Urothelium cell line (cell line): ENCODE data around the gene CHST5.
"Not testable (repeated sequence)": the region's sequence is repeated elsewhere in the genome, so short reads cannot be mapped to it uniquely, and the experiment has no call there.

Experiments used
- DNase-seq: peaks from one replicate; pipeline ENCODE4 v3.0.0; 2011; ENCODE audit warnings: low spot score, mixed read lengths
- FAIRE-seq: peaks from 2 replicates; lab custom pipeline; 2011; peaks lifted over from hg19 to GRCh38; lab: Jason Lieb, UNC

The CHST5 gene

DNA sequence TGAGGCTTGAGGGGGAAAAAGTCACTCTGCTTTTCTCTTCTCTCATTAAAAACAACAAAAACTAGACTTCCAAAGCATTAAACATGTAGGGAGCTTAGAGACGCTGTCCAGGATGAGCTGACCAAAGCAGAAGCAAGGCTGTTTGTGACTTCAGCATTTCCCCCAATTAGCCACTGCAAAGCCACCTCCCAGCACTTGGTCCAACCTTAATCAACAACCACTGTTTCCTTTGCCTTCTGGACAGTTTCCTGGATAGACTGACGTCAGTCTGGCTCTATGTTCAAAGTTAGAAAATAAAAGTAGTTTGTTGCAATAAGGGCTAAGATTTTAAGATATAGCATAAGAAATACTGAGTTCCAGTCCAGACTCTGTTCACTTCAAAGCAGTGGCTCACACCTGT lies 17.0 kb upstream of the CHST5 start:
- DNase-seq, result no peak
- no peak for FAIRE-seq

DNA sequence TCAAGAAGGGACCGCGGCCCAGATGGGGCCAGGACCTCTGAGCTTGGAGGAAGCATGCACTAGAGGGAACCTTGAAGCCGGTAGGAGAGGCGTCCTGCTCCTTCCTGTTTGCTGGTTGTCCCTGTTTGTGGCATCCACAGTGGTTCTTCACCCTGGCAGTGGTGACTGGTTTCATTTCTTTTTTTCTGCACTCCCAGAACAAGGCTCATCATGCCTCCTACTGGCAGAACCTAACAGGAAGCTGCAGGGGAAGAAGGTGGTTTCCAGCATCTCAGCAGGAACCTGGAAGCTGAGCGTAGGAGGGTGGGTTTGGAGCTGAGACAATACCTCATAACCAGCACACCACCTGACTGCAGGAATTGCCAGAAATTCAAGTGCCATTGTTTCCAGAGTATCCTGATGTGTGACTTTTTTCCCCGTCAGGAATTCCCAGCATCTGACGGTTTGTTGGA lies 14.3 kb upstream of the CHST5 start:
- FAIRE-seq, result no peak
- peak; percentile 23 for DNase-seq

- DNase-seq, FAIRE-seq: not testable (repeated sequence)
These were observed 12.5 kb upstream of the CHST5 start for GRCh38 chr16:75548456-75548855.

DNA sequence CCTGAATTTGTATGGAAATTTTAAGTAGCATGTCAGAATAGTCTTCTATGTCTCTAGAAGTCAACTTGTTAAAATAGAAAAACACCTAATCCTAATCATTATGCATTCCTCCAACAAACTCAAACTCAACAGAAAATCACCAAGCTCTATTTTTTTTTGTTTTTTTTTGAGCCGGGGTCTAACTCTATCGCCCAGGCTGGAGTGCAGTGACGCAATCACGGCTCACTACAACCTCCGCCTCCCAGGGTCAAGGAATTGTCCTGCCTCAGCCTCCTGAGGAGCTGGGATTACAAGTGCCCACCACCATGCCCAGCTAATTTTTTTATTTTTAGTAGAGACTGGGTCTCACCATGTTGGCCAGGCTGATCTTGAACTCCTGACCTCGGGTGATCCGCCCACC lies 10.4 kb upstream of the CHST5 start:
- no peak for FAIRE-seq
- no peak for DNase-seq

DNA sequence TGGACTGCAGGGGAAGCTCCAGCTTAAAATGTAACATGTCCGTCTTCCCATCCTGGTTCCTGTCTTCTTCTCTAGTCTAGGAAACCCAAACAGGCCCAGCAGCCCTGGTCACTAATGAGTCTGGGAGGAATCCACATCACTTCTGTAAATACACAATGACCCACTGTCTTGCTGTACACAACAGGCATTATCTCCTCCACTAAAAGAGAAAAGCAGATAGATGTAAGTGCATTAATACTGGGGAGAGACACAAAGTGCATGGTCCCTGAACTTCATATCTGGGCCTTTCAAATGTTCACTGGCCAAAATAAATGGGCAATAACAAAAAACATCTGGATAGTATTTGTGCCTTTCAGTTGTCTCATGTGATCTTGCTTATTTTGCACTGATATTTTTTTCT lies 10.0 kb upstream of the CHST5 start:
- not testable (repeated sequence) for DNase-seq, FAIRE-seq

DNA sequence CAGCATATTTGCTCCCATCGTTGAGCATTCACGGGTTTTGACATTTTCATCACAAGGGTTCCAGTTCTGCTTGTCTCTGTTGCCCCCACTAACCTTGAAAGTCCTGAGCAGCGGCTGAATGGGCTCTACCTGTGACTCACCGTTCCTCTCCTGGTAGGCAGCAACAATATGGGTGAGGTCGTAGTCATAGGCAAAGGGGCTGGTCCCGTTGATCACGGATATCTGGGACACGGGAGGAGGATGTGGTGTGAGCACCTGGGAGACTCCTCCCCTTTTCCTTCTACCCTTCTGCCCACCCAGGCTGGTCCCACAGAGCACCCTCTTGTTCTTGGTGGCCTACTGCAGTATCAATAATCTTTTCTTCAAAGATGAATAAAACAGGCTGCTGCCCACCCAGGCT lies 6.6 kb upstream of the CHST5 start:
- DNase-seq, FAIRE-seq: not testable (repeated sequence)

GRCh38 chr16:75541236-75541635 lies 5.3 kb upstream of the CHST5 start:
- DNase-seq (no peak), FAIRE-seq (no peak)

DNA sequence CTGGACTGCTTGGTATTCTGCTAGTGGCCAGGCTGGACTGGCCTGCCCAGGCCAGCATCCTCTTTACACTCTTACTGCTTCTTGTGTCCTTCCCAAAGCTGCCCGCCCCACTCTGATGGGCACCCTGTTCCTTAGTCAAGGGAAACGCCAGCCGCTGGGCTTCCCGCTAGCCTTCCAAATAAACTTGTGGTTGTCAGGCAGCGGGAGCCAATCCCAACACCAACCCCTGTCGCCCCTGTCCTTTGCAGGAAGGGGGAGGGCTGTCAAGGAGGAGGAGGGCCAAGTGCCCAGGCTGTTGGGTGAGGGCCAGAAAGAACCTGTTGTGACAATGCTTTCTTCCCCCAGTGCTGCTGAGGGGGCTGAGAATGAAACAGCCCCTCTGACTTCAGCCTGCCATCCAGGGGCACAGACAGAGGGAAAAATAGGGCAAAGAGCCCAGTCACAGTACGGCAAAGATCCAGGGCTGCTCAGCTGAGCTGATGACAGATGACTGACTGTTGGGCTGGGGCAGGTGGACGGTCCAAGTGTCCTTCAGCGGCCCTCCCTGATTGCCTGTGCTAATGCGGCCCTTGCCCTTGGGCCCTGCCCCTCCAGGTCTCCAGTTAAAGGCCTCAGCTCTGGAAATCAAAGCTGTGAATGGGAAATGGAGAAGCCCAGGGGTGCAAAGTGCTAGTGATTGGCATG lies 3.1 kb upstream of the CHST5 start:
- not testable (repeated sequence) for DNase-seq, FAIRE-seq

GRCh38 chr16:75537776-75538175 lies 1.9 kb upstream of the CHST5 start:
- FAIRE-seq, result no peak
- DNase-seq, result no peak

- FAIRE-seq (no peak), DNase-seq (no peak)
These were observed 581 bp downstream of the CHST5 start for GRCh38 chr16:75535211-75535843.

DNA sequence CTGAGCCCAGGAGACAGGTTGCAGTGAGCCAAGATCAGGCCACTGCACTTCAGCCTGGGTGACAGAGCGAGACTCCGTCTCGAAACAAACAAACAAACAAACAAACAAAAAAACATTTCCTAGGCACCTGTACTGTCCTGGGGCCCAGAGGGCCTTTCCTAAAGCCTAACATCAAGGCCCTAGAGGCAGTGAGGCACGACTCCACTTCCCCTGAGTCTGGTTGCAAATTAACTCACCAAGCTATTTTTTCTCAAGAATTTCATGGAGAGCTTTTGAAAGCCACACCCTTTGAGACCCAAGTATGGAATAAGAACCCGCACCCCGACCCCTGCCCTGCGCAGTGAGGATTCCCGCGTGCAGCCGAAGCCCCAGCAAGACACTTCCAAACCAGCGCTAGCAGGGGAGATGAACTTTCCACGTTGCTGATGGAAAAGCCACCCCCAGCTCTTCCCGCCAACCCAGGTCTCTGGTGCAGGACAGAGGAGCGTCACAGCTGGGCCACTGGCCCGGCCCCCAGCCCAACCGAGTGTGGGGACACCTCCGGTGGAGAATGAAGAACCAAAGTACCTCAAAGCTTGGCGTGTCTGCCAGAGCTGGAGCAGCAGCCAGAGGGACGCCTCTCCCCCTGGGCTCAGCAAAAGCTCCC lies 1.2 kb downstream of the CHST5 start:
- FAIRE-seq, result no peak
- DNase-seq, result no peak

DNA sequence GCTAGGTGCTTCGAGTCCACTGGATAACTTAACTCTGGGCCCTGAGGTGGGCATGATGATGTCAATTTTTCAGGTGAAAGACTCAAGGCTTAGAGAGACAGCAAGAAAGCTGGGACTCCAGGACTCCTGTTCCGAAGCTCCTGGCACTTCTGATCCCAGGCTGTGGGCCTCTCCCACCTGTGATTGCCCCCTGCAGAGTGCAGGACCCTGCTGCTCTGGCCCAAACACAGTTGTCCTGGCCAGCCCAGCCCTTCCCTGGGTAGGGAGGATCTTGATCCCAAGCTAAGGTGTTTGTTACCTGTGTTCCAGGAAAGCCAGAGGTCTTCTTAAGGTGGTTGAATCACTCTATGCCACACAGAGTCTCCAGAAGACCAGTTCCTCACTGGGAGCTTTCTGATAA lies 3.1 kb downstream of the CHST5 start:
- FAIRE-seq (no peak), DNase-seq (no peak)

GRCh38 chr16:75532142-75532765 lies 3.7 kb downstream of the CHST5 start:
- DNase-seq (no peak), FAIRE-seq (no peak)

- FAIRE-seq (no peak), DNase-seq (no peak)
These were observed 5.9 kb downstream of the CHST5 start for GRCh38 chr16:75529959-75530358.

DNA sequence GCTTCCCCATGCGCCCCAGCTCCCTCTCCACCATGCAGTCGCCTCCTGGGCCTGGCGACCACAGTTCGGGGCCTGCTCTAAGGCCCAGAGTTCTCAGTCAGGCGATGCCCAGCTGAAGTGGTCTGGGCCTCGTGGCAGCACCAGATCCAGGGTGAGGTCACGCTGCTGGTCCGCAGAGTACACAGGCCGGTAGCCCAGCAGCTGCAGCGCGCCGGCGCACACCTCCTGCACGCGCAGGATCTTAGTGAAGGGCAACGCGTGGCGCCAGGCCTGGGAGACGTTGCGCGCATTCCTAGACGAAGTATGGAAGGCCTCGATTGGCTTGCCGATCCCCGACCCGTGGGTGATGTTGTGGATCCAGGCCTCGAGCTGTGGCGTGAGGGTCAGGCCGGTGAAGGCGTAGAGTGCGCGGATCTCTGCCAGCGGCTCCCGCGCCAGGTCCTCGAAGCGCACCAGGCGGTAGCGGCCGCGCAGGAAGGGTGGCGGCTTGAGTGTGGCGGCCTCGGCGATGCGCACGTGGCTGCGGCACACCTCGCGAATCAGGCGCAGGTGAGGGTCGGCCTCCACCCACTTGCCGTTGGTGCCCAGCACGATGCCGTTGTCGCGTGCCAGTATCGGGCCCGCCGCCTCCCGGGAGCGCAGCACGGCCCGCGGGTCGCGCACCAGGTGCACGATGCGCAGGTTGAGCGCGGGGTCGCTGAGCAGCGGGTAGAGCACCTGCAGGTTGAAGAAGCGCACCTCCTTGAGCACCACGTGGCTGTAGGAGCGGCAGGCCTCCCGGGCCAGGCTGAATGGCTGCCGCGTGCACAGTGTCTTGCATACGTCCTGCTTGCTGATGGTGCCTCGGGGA lies 6.6 kb downstream of the CHST5 start:
- DNase-seq (no peak), FAIRE-seq (no peak)

- FAIRE-seq (no peak), DNase-seq (no peak)
These were observed 8.0 kb downstream of the CHST5 start for GRCh38 chr16:75527825-75528299.

GRCh38 chr16:75526032-75526790 lies 9.7 kb downstream of the CHST5 start:
- DNase-seq (no peak), FAIRE-seq (no peak)

GRCh38 chr16:75519175-75519574 lies 16.7 kb downstream of the CHST5 start:
- no peak for FAIRE-seq
- no peak for DNase-seq

DNA sequence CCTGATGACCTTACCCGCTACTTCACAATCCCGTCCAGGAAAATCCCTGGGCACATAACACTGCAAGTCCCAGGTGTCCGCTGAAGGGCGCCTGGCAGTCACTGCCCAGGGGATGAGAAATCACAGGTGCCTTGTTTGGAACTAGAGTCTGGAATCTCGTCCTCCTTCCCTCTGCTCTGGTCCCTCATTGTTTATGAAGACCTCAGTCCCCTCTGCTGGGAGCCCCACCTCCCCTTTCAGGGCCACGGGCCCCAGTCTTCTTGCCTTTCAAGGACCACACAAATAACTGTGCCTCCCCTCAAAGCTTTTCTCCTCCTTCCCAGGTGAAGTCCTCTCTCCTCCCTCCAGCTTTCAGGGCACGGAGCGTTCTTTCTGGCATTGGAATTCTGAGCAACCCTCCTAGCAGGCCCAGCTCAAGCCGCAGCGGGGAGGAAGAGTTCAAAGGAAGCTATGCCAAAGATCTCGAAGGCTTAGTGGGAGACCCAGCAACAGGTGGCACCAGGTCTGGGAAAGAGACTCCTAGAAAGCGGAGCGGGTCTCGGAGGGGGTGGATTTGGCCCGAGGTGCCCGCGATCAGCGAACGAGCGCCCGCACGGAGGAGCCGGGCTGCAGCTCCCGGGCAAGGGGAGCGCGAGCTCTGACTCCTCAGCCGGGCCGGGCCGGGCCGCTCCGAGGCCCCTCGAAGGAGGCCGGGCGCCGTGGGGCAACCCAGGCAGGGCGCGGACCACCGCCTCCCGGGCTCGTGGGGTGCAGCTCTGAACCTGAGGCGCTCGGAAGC lies 19.5 kb downstream of the CHST5 start:
- peak; percentile 17 for FAIRE-seq
- DNase-seq, result not testable (repeated sequence)
